Ovary (tissue), 9 donors: ENCODE results near the gene NCOA1. TPM values are rescaled to one million over a fixed set of nuclear protein-coding genes. Genes with fewer than 3 reads are reported as not detected.

Source experiments
- DNase-seq, 5 donors: peaks; one replicate each; pipeline ENCODE4 v3.0.0-alpha.2; 2019 to 2020
- H3K27ac ChIP-seq, 2 donors: fragments of 200-600 bp; one replicate each; pipeline versions ENCODE4 v1.5.1 to v1.8.0; 2019 to 2022
- H3K27me3 ChIP-seq: fragments of 200-600 bp; one replicate; pipeline ENCODE4 v1.8.0; 2022
- H3K36me3 ChIP-seq: fragments of 200-600 bp; sonication (generic); one replicate; pipeline ENCODE4 v1.5.1; 2019
- H3K4me1 ChIP-seq: one replicate; pipeline ENCODE4 v1.8.1; 2013; ENCODE audit warnings: mild to moderate bottlenecking, moderate library complexity; ENCODE audit not compliant: insufficient read depth
- H3K4me3 ChIP-seq: fragments of 200-600 bp; sonication (generic); one replicate; pipeline ENCODE4 v1.5.1; 2017
- H3K9me3 ChIP-seq, 2 donors: fragments of 200-600 bp in 1 of 2; sonication (generic) in 1 of 2; one replicate each; pipeline versions ENCODE4 v1.5.1 to v1.8.1; 2013 to 2019; ENCODE audit warnings: mild to moderate bottlenecking in 1 of 2, moderate library complexity in 1 of 2
- EP300 ChIP-seq: sonication (generic); formaldehyde crosslinking; IDR thresholded peaks from one replicate; pipeline ENCODE4 v1.6.1; 2017; ENCODE audit warnings: antibody characterized with exemption
- POLR2A ChIP-seq: fragments of 450-650 bp; IDR thresholded peaks from one replicate; pipeline ENCODE4 v1.6.1; 2017; ENCODE audit warnings: antibody characterized with exemption, mild to moderate bottlenecking, moderate library complexity
- WGBS, 3 donors: extraction: QIAGEN DNeasy Blood & Tissue Kit in 1 of 3; methylation state at CpG; one replicate each; pipeline versions ENCODE4 v1.1.5 to v1.1.7; 2013 to 2017; 5-methylcytosine and 5-hydroxymethylcytosine counted together
- intact Hi-C, 4 donors: fragments of 100-400 bp; cut with DNase I; formaldehyde crosslinking; loops; one replicate each; pipeline versions ENCODE4 v1.11.0 to v1.15.1; 2022 to 2023
- polyA plus RNA-seq, 2 donors: library from polyadenylated mRNA; stranded (reverse); fragments of 200-250 nt in 1 of 2; fragments of 350-450 nt in 1 of 2; fragmentation: Illumina TruSeq in 1 of 2; extraction: RNeasy Lipid Tissue Mini Kit (QIAGEN cat#74804) in 1 of 2; gene quantifications; one replicate each; pipeline ENCODE4 v1.2.3, GENCODE V29; 2013 to 2014
- total RNA-seq, 7 donors: library from RNA; depleted of rRNA in 2 of 7; stranded (reverse); fragments of >200 nt in 2 of 7; fragmentation: NEBNext Ultra II Directional in 3 of 7; extraction: Animal tissue kit (Norgen Biotek cat#: 25700) in 3 of 7; gene quantifications; one replicate each; pipeline versions ENCODE4 v1.1.0 to v1.2.4, GENCODE V29; 2016 to 2023
- TF ChIP-seq, protein P1 (sequence below), 3 donors: fragments of 450-650 bp in 2 of 3; fragments of 200-600 bp in 1 of 3; IDR thresholded peaks; one replicate each; pipeline versions ENCODE4 v1.5.1 to v1.8.0; 2016 to 2022; ENCODE audit warnings: antibody characterized with exemption in 3 of 3, mild to moderate bottlenecking in 1 of 3
- donor health status: DM: no; HTN: no; CAD: no; lungs with moderate emphysema.
- donor health status: DM: no; HTN: no; CAD: no.
- donor health status: Bipolar disorder and iron deficiency.
- donor health status: DM: yes; HTN: yes; CAD: no.
- donor health status: DM: no; HTN: no; CAD: no.
- donor health status: DM: yes; HTN: yes; CAD: no.

The NCOA1 gene
- total and polyA plus RNA-seq, 9 donors, result 20.2 to 69.0 (median 57.3) TPM

DNA sequence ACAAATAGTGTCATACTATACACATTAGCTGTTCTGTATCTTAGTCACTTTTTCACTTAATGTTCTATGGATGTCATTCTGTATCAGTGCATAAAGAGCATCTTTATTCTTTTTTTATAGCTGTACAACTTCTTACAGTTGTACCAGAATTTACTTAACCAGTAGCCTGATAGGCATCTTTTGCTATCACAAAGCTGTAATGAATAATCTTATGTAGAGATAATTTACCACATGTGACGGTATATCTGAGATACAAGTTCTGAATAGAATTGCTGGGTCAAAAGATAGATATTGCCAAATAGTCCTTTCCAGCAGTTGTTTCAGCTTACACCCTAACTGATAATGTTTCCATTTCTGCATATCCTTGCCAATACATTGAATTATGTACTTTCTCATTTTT lies 232.1 kb downstream of the NCOA1 start:
- Histone ChIP-seq H3K9me3 (no peaks in the 10 kb centered on the region), H3K27me3 (no peaks in the 10 kb centered on the region), H3K27ac (no peak overlapping the region), H3K4me3 (no peak overlapping the region), H3K4me1 (peaks cover 5% of the 10 kb centered on the region), H3K36me3 (no peaks in the 10 kb centered on the region)
- intact Hi-C loops, result no loop called here
- 92 to 95% (median 95%) methylated on average over 1 of the region's 1 CpG for WGBS, 3 donors
- no peak for DNase-seq
- no peak for TF ChIP-seq POLR2A
- no peak for TF ChIP-seq EP300

DNA sequence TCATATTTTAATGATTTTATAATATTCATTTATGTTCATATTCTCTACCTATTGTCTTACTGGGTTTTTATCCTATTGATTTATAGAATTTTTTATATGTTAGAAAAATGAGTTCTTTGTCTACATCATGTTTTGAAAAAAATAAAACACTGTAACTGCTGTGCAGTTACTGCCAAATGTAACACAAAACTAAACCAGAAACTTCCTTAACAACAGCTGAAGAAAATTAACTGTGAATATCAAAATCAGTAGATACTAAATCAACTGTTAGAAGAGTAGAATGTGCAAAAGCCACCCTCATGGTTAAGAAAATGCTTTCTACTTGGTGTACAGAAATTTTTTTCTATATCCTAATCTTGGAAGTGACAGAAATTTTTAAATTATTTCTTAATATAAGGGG lies 232.6 kb downstream of the NCOA1 start:
- Histone ChIP-seq H3K27me3 (no peaks in the 10 kb centered on the region), H3K4me3 (no peak overlapping the region), H3K27ac (no peak overlapping the region), H3K36me3 (no peaks in the 10 kb centered on the region), H3K9me3 (no peaks in the 10 kb centered on the region), H3K4me1 (peaks cover 5% of the 10 kb centered on the region)
- TF ChIP-seq POLR2A (no peak), EP300 (no peak)
- TF ChIP-seq, protein P1, sequence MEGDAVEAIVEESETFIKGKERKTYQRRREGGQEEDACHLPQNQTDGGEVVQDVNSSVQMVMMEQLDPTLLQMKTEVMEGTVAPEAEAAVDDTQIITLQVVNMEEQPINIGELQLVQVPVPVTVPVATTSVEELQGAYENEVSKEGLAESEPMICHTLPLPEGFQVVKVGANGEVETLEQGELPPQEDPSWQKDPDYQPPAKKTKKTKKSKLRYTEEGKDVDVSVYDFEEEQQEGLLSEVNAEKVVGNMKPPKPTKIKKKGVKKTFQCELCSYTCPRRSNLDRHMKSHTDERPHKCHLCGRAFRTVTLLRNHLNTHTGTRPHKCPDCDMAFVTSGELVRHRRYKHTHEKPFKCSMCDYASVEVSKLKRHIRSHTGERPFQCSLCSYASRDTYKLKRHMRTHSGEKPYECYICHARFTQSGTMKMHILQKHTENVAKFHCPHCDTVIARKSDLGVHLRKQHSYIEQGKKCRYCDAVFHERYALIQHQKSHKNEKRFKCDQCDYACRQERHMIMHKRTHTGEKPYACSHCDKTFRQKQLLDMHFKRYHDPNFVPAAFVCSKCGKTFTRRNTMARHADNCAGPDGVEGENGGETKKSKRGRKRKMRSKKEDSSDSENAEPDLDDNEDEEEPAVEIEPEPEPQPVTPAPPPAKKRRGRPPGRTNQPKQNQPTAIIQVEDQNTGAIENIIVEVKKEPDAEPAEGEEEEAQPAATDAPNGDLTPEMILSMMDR (IDR thresholded peaks at IDR 0.05), result no peak
- intact Hi-C loops, result no loop called here
- DNase-seq, result no peak

DNA sequence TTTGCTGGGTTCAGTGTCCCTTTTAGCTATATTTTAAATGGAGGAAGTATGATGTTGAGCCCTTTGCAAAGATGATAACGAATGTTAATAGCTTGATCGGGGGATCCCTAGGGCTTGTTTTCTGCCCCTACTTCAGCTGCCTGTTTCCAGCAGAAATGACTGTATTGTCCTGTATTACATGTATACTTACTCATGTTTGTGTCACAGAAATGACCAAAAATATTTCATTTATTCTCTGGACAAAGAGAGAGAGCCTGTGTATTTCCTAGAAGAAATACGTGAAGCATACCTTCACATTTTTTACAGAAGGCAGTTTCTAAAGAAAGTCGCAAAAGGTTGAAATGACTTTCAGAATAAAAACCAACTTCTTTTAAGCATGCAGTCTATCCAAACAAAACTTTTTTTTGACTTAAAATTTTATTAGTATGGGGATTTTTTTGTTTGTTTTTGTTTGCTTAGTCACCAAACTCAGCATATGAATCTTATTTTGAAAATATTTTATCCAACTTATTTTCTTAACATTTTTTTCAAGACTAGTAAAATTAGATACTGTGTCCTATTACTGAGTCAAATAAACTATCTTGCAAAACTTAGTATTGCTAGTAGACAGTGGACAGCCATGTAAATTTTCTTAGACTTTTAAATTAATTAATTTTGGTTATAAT lies 233.2 kb downstream of the NCOA1 start:
- 48 to 67% (median 61%) methylated on average over 4 of the region's 4 CpGs for WGBS, 3 donors
- H3K4me1 ChIP-seq, result peaks cover 5% of the 10 kb centered on the region
- TF ChIP-seq EP300 (no peak), POLR2A (no peak)
- TF ChIP-seq, protein P1 (IDR thresholded peaks at IDR 0.05), result no peak
- no peak for DNase-seq
- no peaks in the 10 kb centered on the region for H3K9me3 ChIP-seq
- no peak overlapping the region for H3K4me3 ChIP-seq
- H3K27me3 ChIP-seq, result no peaks in the 10 kb centered on the region
- intact Hi-C loops, result no loop called here
- no peaks in the 10 kb centered on the region for H3K36me3 ChIP-seq
- H3K27ac ChIP-seq, result no peak overlapping the region

DNA sequence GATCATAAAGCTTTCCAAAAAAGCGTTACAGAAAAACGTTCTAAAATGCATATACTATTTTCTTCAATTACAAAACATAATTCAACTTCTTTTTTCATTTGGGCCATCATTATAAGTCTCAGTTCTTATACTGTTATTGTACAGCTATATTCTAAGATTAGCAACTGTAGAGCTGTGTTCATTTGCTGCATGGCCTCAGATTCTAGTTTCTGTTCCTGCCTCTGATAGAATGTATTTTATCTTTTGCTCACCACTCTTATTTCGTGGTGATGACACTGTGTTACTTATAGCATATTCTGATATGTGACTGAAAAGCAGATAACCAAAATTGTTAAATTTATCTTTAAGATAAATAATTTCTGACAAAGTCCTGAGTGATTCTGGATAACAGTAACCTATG lies 234.9 kb downstream of the NCOA1 start:
- peaks cover 5% of the 10 kb centered on the region for H3K4me1 ChIP-seq
- no peak for DNase-seq
- H3K36me3 ChIP-seq, result no peaks in the 10 kb centered on the region
- no peaks in the 10 kb centered on the region for H3K27me3 ChIP-seq
- no peaks in the 10 kb centered on the region for H3K9me3 ChIP-seq
- no peak overlapping the region for H3K27ac ChIP-seq
- TF ChIP-seq EP300, result no peak
- no peak overlapping the region for H3K4me3 ChIP-seq
- WGBS, 3 donors, result 70 to 72% (median 71%) methylated on average over 3 of the region's 3 CpGs
- intact Hi-C loops, result no loop called here

DNA sequence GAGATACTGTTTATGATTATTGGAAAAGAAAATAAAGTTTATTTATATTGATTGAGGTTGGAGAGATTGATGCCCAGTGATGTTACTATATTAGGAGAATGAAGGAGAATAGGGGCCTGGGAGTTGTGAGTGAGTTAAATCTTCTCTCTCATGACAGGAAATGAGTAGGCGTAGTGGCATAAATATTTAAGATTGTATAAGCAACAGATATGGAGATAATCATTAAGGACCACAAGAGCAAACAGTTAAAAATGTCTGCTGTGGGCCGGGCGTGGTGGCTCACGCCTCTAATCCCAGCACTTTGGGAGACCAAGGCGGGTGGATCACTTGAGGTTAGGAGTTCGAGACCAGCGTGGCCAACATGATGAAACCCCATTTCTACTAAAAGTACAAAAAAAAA lies 239.4 kb downstream of the NCOA1 start:
- H3K4me3 ChIP-seq, result no peak overlapping the region
- H3K4me1 ChIP-seq, result no peaks in the 10 kb centered on the region
- H3K27ac ChIP-seq, result no peak overlapping the region
- 89 to 95% (median 94%) methylated on average over 7 of the region's 7 CpGs for WGBS, 3 donors
- H3K27me3 ChIP-seq, result no peaks in the 10 kb centered on the region
- TF ChIP-seq EP300, result no peak
- no peak for TF ChIP-seq POLR2A
- TF ChIP-seq, protein P1 (IDR thresholded peaks at IDR 0.05), result no peak
- no peak for DNase-seq
- H3K36me3 ChIP-seq, result no peaks in the 10 kb centered on the region
- H3K9me3 ChIP-seq, result no peaks in the 10 kb centered on the region
- intact Hi-C loops, result no loop called here
